Measurements from ENCODE around the gene DALRD3. TPM values are rescaled to one million over a fixed set of nuclear protein-coding genes. Genes with fewer than 3 reads are reported as not detected.
A peak's percentile ranks its signal among the peaks of the same experiment; 100 is the strongest.
"Not testable (repeated sequence)": the region's sequence is repeated elsewhere in the genome, so short reads cannot be mapped to it uniquely, and the experiment has no call there.

The DALRD3 gene
- total RNA-seq, 1 donor from 2014 or later: 18.0 TPM

DNA sequence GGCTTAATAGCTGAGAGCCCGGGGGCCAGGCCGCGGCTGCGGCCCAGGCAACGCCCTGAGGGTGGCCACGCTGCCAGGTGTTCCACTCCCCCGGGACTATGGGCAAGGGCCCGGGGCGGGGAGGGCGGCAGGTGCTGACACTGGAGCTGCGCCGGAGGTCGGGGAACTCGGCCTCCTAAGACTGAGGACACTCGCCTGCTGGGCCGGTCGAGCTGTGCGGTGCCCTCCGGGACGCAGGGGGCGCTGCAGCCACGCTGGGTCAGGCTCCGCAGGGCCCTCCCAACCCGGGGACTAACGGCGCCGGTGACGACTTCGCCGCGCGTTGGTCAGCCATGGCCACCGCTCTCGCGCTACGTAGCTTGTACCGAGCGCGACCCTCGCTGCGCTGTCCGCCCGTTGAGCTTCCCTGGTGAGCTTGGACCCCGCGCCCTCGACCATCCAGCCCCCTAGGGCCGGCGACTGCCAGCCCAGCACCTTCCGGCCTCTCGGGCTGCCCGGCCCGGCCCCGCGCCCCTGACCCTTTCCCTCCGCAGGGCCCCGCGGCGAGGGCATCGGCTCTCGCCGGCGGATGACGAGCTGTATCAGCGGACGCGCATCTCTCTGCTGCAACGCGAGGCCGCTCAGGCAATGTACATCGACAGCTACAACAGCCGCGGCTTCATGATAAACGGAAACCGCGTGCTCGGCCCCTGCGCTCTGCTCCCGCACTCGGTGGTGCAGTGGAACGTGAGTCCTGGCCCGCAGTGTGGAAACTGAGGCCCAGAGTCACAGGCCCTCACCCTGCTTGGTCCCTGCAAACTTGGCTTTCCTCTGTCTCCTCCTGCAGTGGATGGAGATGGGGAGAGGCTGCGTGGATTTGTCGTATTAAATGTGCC, 3.7 kb upstream of the DALRD3 start, which contains the start of gene NDUFAF3:
Gene NDUFAF3 (plus strand): TSS at position 309 of the 875 bp plus-strand sequence. CDS start 24 bp downstream, at position 333.
- peak; percentile 79 for DNase-seq

DNA sequence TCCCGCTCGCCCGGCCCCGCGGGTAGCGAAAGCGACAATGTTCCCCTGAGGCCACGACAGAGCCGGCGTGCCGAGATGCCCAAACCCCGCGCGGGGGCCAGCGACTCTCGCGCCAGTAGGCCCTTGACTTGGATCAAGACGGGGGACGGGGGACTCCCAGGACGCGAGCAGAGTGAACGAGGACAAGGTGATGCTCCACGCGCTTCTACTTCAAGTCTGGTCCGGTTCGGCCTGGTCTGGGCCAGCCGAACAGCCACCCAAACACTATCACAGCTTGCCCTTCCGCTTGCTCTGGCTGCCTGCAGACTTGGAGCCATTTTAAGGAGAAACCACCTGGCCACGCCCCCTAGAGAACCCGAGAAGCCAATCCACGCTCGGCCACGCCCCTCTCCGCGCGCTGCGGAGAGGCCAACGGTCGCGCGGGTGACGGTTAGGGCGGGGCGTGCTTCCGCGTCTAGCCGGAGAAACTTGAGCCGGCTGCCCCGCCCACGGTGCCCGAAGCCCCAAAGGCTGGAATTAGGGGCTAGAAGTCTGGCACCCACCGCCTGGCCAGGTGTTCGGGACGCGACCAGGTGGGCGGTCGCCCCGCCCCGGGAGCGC, 2.9 kb upstream of the DALRD3 start:
- DNase-seq: peak; percentile 95

GRCh38 chr3:49020330-49021212, 2.2 kb upstream of the DALRD3 start:
- DNase-seq: no peak

DNA sequence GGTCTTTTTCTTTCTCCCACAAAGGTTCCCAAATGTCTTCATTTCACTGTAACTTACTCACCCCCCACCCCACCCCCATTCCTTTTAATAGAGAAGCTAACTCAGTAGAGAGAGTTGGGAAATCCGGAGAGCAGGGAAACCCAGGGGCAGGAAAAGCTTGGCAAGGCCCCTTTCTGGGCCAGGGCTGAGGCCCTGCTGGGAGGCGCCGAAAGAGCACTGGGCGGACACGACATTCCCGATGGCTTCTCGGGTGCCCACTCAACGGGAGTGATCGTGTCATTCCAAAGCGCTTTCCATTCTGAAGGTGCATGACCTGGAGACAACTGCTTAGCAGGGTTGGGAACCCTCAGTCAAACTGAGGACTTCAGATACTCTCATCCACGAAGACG, 1.6 kb upstream of the DALRD3 start:
- no peak for DNase-seq

DNA sequence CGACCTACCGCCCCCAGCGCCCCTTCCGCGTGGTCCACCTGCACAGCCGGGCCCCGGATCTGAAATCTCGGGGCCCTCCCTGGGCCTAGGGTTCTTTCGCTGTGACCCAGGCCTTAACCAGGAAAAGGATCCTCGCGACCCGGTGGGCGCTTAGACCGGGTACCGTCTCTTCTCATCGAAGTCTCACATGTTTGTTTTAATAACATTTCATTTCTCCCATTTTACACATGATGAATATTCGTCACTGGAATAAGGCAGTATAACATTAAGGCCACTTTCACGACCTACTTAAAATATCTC, 277 bp upstream of the DALRD3 start:
- no peak for DNase-seq

DNA sequence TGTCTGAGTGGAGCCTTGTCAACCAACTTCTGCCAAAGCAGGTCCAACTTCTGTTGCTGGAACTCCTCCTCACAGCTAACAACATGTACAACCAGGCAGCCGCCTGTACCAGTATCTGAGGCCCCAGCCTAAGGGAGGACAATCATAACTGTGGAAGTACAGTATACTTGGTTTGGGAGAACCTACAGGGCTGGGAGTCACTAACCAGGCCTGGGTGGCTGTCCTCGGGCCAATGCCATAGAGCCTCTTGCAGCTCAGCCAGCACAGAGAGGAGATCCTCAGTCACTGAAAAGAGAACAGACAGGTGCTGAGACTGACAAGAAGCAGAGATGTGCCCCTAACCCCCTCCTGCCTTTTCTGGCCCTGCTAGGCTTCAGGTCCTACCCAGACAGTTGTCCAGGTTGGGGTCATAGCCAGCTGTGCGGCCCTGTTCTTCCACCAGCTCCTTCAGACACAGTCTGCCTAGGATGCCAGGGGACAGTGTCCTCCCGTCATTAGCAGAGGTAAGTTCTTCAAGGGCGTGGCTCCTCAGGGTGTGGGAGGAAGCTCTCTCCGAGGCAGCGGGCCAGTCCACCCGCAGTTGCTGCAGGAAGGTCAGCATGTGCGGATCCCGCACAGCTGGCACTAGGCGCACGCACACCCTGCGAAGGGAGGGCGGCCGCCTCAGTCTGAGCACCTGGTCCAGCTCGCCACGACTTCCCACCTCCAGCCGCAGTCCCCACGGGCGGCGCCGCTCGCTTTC, 980 bp downstream of the DALRD3 start:
- DNase-seq: no peak

DNA sequence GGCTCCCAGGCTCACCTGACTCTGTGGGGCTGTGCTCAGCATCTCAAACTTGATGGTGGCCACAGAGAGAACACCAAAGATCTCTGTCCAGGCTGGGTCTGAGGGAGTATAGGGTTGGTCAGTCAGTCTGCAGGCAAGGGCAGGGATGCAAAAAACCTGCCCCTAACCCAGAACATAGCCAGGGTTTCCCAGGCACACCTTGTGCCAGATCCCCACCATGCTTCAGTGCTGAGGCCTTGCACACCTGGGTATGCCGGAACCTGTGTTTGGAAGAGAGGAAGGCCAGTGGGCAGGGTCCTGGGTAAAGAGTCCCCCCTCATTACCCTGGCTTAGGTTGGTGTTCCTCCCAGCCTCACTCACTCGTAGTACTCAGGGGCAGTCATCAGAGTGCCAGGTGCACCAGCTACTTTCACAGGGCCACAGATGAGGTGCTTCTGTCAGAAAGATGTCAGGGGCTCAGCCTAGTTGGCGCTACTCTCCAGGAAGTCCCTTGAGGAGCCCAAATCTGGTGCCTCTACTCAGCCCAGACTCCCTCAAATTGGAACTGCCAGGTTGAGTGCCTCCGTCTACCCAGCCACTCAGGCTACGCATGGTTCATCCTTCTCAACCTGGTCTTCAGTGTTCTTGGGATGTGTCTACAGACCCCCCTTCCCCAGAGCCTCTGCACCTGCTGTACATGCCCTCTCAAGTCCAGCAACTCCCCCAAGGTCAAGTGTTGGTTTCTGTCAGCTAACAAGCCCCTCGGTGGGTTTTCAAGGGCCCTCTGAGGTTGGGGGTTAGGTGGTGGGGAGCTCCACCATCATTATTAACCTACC, 1.8 kb downstream of the DALRD3 start:
- DNase-seq: no peak

DNA sequence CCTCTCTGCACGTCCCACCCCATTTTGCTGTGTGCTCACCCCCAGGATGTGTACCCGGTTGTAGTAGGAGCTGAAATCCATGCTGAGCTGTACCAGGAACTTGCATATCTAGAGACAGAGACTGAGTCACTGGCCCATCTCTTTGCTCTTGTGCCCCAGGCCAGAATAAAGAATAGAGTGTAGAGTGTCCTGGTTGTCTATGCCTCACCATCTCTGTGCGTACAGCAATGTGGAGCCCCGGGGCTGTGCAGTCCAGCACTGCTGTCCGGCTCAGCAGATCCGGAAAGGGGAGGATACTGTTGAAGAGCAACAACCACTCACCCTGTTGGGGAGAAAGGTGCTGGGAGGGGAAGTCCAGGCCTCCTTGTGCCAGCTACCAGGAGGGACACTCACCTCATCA, 2.6 kb downstream of the DALRD3 start:
- DNase-seq: no peak

GRCh38 chr3:49015072-49015471, 3.3 kb downstream of the DALRD3 start:
- DNase-seq: no peak

DNA sequence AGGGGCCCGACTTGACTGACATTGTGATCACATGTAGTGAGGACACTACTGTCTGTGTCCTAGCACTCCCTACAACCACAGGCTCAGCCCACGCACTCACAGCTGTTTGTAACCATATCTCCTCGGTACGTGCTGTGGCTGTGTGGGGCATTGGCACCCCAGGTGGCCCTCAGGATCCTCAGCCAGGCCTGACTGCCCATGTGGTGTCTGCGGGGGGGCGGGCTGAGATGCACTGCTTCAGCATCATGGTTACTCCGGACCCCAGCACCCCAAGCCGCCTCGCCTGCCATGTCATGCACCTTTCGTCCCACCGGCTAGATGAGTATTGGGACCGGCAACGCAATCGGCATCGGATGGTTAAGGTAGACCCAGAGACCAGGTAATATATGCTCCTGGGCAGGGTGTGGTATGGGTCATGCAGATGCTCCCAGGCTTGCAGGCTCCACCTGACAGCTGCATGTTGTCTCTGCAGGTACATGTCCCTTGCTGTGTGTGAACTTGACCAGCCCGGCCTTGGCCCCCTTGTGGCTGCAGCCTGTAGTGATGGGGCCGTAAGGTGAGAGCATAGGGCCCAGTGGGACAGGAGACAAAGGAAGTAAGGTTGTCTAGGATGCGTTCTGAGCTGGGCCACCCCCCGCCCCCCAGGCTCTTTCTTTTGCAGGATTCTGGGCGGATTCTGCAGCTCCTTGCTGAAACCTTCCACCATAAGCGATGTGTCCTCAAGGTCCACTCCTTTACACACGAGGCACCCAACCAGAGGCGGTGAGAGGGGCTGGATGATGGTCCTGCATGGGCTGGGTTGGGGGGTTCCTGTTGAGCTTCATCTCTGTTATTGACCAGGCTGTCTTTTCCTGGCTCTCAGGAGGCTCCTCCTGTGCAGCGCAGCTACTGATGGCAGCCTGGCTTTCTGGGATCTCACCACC, 4.4 kb downstream of the DALRD3 start:
- DNase-seq: no peak

DNA sequence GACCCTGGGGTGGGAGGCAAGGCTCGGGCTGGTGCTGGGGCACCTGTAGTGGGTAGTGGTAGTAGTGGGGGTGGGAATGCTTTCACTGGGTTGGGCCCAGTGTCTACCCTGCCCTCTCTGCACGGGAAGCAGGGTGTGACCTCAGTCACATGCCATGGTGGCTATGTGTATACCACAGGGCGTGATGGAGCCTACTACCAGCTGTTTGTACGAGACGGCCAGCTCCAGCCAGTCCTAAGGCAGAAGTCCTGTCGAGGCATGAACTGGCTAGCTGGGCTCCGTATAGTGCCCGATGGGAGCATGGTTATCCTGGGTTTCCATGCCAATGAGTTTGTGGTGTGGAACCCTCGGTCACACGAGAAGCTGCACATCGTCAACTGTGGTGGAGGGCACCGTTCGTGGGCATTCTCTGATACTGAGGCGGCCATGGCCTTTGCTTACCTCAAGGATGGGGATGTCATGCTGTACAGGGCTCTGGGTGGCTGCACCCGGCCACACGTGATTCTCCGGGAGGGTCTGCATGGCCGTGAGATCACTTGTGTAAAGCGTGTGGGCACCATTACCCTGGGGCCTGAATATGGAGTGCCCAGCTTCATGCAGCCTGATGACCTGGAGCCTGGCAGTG, 5.2 kb downstream of the DALRD3 start:
- no peak for DNase-seq

DNA sequence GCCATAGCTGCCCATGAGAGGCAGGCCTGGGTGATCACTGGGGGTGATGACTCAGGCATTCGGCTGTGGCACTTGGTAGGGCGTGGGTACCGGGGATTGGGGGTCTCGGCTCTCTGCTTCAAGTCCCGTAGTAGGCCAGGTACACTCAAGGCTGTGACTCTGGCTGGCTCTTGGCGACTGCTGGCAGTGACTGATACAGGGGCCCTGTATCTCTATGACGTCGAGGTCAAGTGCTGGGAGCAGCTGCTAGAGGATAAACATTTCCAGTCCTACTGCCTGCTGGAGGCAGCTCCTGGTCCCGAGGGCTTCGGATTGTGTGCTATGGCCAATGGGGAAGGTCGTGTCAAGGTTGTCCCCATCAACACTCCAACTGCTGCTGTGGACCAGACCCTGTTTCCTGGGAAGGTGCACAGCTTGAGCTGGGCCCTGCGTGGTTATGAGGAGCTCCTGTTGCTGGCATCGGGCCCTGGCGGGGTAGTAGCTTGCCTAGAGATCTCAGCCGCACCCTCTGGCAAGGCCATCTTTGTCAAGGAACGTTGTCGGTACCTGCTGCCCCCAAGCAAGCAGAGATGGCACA, 5.9 kb downstream of the DALRD3 start:
- DNase-seq: no peak

GRCh38 chr3:49009396-49009795, 9.0 kb downstream of the DALRD3 start:
- no peak for DNase-seq

- DNase-seq: not testable (repeated sequence)
Measured at GRCh38 chr3:49008627-49009026, 9.8 kb downstream of the DALRD3 start.

- DNase-seq: peak; percentile 81
Measured at GRCh38 chr3:49007771-49008528, 10.4 kb downstream of the DALRD3 start.

DNA sequence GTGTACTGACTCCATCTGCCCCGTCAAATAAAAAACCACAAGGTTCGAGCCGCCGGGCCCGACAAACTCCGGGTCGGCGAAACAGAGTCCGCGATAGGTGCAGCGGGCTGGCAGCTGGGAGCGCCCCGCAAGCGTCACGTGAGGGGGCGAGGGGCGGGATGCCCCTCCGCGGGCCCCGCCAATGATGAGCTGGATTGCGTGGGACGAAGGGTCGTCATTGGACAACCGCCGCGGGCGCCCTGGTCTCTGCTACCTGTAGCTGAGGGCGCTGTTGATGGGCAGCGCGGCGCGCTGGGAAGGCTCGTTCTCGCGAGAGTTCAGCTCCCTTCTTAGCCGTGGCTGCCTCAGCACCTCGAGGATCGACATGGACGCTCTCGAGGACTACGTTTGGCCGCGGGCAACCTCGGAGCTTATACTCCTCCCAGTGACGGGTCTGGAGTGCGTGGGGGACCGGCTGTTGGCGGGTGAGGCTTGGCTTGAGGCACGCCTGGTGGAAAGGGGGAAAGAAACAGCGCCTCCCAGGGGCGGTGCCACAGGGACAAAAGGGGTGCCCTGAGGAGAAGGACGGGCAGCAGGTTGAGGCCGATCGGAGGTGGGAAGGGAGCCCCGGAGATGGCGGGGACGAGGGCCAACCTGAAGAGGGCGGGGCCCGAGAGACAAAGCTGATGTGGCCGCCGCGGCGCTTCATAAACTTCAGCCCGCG, 11.2 kb downstream of the DALRD3 start, which contains the start of gene WDR6:
Gene WDR6 (plus strand): TSS at position 324 of the 703 bp plus-strand sequence. CDS start 41 bp downstream, at position 365.
- DNase-seq: peak; percentile 90

- peak; percentile 33 for DNase-seq
Measured at GRCh38 chr3:49006408-49007067, 11.8 kb downstream of the DALRD3 start.

All from skin of body (tissue), 2 donors.